NOMO-1 treated with dmso at 0.1 percent for 144 hours (cell line): ENCODE measurements around the gene IRAK2.
"Not testable (repeated sequence)": the region's sequence is repeated elsewhere in the genome, so short reads cannot be mapped to it uniquely, and the experiment has no call there.

Experiments
- DNase-seq: peaks from one replicate; lab custom pipeline; 2025; ENCODE audit not compliant: unreplicated experiment; lab: John Stamatoyannopoulos, UW

Gene IRAK2

DNA sequence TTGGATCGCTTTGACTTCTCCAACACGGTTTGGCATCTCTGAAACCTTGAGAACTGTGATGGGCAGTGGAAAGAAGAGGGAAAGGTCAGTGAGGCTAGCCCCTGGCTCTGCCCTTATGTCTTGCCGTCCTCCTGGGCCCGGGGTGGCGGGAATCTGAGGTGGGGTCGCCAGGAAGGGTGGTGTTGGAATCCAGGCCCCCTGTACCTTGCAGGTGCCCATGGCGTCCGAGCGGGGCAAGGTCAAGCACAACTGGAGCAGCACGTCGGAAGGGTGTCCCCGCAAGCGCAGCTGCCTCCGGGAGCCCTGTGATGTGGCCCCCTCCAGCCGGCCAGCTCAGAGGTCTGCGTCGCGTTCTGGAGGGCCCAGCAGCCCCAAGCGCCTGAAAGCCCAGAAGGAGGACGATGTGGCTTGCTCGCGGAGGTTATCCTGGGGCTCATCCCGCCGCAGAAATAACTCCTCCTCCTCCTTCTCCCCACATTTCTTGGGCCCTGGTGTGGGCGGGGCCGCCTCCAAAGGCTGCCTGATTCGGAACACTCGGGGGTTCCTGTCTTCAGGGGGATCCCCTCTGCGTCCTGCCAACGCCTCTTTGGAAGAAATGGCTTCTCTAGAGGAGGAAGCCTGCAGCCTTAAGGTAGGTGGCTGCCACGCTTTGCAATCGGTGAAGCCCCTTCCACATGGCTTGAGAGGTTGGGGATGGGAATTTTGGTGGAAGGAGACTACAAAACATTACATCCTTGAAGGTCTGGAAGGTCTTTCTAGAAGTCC, 84.4 kb downstream of the IRAK2 start:
- no peak for DNase-seq

DNA sequence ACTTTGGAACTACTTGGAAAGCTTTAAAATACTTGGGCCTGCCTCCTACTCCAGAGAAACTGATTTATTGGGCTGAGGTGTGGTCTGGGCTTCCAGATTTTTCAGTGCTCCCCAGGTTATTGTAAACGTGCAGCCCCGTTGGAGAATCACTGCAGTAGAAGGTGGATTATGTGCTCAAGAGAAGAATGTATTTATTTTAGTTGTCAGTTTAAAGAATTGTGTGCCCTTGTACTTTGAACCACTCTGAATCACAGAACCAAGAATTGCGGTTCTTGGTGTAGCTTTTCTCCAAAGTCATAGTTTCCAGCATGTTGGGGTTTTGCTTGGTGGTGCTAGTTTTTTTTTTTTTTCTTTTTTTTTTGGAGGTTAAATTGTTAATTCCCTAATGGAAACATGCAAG, 85.1 kb downstream of the IRAK2 start:
- DNase-seq = no peak

DNA sequence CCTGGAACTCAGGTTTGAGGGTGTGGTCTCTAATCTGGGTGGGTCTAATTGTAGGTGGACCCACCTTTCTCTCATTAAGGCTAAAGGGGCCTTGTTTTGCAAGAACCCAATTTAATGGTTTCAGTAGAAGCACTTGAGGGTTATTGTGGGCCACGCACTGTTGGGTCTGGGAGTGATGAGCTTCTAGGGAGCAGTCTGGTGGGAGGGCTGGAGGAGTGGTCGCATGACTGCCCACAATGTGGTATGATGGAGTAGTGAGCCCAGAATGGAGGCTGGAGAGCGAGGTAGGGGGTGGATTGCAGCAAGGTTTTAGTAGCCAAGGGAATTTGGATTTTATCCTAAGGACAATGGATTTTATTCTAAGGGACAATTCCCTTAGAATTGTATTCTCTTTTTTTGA, 86.3 kb downstream of the IRAK2 start:
- DNase-seq = no peak

DNA sequence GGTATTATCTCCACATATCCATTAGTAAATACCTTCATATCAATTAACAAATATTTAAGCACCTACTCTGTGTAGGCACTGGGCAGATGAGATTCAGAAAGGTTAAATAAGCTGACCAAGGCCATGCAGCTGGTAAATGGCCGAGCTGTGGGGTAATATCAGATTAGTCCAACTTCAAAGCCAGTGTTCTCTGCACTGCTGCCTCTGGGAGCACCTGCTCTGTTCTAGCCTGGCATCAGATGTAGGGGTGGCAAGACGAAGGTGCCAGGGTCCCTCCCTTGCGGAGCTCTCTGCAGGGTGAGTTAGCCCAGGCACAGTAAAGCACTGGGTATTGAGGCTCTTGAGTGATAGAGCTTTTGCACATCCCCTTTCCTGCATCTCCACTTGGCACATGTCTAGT, 89.0 kb downstream of the IRAK2 start:
- DNase-seq = no peak

DNA sequence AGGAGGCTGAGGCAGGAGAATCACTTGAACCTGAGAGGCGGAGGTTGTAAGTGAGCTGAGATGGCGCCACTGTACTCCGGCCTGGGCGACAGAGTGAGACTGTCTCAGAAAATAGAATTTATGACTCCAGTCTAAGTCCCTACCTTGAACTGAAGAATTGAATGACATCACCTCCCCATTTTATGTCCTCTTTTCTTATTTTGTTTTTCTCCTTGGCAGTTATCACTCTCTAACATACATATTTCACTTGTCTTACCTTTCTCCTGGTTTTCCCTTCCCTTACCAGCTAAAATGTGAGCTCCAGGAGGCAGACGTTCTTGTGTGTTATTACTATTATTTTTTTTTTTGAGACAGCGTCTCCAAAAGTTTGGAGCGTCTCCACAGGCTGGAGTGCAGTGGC, 91.1 kb downstream of the IRAK2 start:
- no peak for DNase-seq

DNA sequence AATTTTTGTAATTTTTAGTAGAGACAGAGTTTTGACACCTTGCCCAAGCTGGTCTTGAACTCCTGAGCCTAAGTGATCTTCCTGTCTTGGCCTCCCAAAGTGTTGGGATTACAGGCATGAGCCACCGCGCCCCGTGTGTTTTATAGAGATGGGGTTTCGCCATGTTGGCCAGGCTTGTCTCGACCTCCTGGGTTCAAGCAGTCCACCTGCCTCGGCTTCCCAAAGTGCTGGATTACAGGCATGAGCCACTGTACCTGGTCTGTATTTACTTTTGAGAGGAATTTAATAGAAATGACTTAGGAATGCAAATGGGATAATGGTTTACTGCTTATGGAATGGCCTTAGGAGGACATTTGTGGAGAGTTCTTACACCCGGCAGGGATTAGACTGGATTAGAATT, 94.3 kb downstream of the IRAK2 start:
- DNase-seq = no peak

DNA sequence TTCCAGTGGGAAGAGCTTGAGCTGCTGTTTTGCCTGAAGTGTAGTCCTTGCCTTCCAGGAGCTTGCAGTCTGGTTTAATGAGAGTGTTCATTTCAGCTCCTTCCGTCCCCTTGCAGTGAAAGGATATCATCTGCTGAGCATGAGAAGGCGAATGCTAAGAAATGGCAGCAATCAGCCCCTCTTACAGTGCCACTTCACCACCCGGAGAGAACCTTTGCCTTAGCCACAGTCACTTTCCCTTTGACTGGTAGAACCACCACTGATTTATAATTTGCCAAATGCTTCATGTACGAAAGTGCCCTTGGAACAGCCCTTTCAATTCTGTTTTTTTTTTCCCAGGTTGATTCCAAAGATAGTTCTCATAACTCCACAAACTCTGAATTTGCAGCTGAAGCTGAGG, 95.1 kb downstream of the IRAK2 start:
- DNase-seq = no peak

DNA sequence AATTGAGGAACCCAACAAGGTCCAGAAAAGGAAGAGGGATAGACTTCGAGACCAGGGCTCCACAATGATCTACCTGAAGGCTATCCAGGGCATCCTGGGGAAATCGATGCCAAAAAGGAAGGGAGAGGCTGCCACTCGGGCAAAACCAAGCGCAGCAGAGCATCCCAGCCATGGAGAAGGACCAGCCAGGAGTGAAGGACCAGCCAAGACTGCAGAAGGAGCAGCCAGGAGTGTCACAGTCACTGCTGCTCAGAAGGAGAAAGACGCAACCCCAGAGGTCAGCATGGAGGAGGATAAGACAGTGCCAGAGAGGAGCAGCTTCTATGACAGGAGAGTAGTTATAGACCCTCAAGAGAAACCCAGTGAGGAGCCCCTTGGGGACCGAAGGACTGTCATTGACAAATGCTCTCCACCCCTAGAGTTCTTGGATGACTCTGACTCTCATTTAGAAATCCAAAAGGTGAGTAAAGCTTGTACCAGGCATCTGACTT, 95.5 kb downstream of the IRAK2 start:
- no peak for DNase-seq

DNA sequence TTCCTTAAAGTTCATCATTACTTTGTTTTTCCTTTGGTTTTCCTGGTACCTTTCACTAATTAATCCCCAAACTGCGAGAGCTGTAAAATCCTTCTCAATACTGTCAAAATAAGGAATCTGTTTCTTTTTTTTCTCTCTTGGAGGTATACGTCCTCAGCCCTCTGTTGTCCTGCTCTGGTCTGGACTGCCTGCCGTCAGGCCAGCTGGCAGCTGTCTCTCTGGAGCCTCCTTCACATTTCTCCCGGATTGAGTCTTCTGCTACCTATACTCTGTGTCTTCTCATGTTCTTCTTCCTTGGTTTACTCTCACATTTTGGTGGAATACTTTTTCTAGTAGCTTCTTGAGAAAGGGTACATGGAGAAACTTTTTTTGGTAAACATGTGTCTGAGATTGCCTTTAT, 97.3 kb downstream of the IRAK2 start:
- DNase-seq = no peak

DNA sequence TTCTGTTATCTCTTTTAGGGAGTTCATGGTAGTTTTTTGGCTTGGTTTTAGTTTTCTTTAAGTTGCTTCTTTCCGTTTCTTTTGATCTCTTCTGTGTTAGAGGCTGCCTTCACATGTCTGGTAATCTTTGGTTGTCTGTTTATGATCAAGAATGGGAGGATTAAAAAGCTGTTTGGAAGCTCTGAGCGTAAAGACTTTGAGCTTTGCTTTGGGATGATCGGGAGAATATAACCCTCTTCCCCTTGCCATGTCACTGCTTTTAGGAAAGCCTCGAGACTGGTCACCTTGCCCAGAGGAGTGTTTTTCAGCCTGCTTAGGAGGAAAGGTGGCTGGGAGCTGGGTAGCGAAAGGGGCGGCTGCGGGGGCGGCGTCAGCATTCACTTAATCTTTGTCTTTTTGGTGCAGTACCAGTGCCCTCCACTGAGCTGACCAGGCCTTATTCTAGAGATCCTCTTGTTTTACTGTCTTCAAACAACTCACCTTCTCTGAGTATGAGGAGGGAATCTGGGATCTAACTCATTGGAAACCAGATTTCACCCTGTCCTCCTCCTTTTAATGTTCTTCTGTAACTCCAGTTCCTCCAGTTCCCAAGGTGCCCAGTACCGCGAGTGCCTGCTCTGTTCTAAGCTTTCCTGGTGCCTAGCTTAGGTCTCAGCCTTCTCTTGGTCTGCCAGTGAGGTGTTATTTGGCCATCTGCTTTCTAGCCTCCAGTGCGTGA, 99.1 kb downstream of the IRAK2 start:
- DNase-seq = no peak

DNA sequence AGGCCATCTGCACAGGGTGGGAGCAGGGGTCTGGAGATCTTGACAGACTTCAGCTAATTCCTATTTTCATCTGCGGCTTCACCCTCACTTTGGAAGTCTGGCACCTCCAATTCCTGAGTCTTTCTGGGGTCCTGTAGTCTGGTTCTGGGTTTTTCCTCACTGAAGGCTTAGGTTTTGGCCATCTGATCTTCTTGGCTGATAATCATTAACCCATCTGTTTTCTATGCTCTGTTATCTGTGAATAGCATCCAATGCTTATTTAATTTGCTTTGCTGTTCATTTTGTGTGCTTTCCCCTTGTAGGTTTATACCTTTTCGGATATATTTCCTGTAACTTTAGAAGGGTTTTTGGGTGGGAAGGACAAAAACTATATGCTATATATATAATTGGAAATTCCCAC, 101.1 kb downstream of the IRAK2 start:
- DNase-seq = no peak

DNA sequence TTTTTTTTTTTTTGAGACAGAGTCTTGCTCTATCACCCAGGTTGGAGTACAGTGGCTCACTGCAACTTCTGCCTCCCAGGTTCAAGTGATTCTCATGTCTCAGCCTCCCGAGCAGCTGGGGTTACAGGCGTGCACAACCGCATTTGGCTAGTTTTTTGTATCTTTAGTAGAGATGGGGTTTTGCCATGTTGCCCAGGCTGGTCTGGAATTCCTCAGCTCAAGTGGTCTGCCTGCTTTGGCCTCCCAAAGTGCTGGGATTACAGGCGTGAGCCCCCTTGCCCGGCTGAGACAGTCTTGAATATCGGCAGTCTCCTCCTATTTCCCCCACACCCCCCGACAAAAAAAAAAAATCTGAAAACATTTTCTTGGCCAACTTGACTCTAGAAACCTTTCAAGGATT, 102.2 kb downstream of the IRAK2 start:
- not testable (repeated sequence) for DNase-seq

DNA sequence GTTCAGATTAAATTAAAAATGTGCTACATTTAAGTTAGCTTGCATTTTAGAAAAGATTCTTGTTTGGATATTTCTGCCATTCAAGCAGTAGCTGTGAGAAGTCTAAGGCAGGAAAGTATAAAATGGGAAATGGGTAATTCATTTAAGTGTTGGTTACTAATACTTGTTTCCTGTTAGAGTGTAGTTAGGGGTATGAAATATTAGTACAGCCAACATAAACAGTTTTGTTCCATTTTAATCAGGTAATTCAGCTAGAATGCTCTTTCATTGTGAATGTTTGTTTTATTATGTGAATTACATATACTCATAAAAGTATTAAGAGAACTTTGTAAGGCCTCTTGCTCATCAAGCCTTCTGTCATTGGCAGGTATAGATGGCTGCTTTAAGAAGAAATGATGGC, 103.4 kb downstream of the IRAK2 start:
- no peak for DNase-seq

DNA sequence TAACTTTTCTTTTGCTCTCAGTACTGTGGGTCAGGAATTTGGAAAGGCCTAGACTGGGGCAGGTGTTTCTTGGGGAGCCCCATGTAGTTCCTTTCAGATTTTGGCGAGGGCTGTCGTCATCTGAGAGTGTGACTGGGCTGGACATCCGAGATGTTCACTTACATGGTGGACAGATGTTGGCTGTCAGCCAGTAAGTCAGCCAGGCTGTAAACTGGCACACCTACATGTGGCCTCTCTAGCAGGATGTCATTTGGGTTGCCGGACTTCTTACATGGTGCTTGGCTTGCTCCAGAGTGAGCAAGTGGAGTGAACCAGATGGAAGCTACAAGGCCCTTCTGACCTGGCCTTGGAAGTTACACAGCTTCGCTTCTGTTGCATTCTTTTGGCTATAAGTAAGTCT, 104.2 kb downstream of the IRAK2 start:
- no peak for DNase-seq

DNA sequence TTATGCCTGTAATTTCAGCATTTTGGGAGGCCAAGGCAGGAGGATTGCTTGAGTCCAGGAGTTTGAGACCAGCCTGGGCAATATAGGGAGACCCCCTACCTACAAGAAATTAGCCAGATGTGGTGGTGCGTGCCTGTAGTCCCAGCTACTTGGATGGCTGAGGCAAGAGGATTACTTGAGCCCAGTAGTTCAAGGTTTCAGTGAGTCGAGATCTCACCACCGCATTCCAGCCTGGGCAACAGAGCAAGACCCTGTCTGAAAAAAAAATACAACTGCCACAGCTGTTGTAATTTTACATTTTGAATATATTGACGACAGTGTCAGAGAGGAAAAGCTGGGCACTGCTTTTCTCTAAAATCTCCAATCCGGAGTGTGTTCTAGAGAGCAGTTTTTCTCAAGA, 104.7 kb downstream of the IRAK2 start:
- no peak for DNase-seq

DNA sequence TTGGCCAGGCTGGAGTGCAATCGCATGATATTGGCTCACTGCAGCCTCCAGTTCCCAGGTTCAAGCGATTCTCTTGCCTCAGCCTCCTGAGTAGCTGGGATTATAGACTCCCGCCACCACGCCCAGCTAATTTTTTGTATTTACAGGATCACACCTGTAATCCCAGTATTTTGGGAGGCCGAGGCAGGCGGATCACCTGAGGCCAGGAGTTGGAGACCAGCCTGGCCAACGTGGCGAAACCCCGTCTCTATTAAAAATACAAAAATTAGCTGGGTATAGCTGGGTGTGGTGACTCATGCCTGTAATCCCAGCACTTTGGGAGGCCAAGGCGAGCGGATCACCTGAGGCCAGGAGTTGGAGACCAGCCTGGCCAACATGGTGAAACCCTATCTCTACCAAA, 107.8 kb downstream of the IRAK2 start:
- DNase-seq = not testable (repeated sequence)

DNA sequence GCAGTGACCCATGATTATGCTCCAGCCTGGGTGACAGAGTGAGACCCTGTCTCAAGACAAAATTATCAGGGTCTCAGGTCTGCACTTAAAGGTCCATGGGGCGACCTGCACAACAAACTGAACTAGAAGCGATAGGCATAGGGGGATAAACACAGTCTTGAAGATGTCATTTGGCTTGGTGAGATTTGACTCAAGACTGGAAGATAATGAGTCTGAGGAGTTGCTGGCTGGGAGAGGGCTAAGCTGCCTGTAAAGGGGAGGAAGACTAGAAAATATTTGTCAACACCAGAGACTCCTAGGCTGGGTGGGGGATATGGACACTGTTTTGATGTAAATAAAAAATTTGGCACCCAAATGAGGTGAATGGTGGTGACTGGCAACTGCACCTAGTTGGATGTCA, 108.3 kb downstream of the IRAK2 start:
- no peak for DNase-seq

DNA sequence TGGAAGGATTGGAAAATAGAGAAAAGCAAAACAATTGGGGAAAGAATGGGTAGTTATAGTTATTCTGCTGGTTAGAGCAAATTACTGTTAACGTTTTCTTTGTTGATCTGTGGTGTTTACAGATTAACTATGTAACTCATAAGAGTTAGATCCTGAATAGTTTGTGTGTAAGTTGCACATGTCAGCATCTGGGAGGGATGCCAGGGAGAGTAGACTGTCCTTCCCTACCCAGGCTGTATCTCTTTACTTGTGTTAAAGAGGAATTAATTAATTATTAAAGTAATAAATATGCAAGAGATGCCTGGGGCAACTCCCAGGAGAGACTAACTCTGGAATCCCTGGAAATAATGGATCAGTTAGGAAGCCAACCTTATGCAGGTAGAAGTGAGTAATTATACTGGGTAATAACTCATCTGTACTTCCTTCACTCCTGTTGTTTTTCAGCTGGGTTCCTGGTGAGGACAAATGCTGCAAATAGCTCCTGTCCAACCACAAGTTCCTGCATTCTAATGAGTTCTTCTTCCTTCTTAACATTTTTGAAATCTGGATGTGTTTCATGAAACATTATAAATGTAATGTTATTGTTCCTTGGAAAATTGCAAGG, 109.1 kb downstream of the IRAK2 start:
- no peak for DNase-seq

DNA sequence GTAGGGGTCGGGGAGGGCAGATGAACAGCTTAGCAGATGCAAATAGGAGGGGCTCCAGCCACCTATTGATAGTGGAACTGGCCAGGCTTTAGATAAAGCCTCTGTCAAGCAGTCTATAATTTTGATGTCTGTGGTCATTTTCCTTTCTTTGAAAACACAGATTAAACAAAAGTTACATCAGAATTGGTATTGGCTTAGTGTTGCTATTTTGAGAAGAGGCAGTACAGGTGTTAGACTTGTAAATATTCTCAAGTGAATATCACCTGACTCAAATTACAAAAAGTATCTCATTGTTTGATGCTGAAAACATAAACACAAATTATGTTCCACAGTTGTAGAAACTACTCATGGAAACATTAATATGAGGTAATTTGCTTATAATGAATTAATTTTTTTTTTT, 109.9 kb downstream of the IRAK2 start:
- DNase-seq = no peak

DNA sequence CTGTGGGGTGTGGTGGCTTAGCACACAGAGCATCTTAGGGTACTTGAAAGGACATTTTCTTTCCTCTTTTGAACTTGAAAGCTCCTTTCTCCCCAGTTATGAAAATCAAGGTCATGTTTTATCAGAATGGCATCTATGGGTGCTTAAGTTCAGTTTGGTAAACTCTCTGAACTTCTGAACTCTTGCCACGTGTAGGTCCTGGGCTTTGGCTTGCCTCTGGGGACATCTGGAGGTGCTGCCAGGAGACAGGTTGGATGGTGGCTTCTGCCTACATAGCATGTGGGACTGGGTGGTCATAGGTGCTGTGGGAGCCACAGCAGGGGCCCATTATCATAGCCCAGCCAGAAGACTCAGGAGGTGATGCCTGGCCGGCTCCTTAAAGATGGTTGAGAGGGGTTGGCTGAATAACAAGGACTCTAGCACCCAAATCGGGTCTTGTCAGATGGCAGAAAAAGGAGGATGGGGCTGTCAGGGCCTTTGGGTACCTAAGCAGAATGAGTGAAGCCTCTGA, 112.5 kb downstream of the IRAK2 start:
- no peak for DNase-seq

DNA sequence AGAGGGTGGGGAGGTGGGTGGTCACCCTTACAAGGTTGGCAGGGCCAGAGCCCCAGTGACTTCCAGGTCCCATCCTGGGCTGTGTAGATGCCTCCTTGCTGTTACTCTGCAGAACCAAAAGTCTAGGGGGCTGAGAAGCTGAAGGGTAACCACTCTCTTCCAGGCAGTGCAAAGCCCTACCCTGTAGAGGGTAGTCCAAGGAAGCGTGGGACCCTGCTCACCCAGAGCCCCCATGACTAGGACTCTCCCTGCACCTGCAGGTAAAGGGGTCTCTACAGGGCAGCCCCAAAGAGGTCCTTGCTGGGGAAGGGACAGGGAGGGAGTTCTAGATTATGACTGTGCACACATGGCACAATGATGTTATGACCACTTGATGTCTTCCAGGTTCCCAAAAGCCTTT, 113.8 kb downstream of the IRAK2 start:
- DNase-seq = no peak
